Gastroesophageal sphincter (tissue), 4 donors: ENCODE measurements around the gene TATDN2. TPM values are rescaled to one million over a fixed set of nuclear protein-coding genes. Genes with fewer than 3 reads are reported as not detected.

Experiments used
- ATAC-seq: fragments of 150-250 bp; one replicate; pipeline ENCODE4 v1.9.1; 2016; ENCODE audit warnings: mild to moderate bottlenecking, moderate library complexity
- H3K27ac ChIP-seq, 4 donors: fragments of 200-600 bp; sonication (generic) in 3 of 4; 1 replicate in 3 of 4; 2 replicates in 1 of 4; pipeline ENCODE4 v1.5.1; 2016 to 2019
- H3K27me3 ChIP-seq: fragments of 200-600 bp; sonication (generic); one replicate; pipeline ENCODE4 v1.5.1; 2019
- H3K36me3 ChIP-seq, 2 donors: fragments of 200-600 bp; sonication (generic); one replicate each; pipeline ENCODE4 v1.5.1; 2019; ENCODE audit warnings: control low read depth in 1 of 2
- H3K4me1 ChIP-seq, 3 donors: fragments of 200-600 bp; sonication (generic); 1 replicate in 2 of 3; 2 replicates in 1 of 3; pipeline ENCODE4 v1.5.1; 2016 to 2019; ENCODE audit warnings: control low read depth in 2 of 3
- H3K4me3 ChIP-seq, 2 donors: fragments of 200-600 bp; sonication (generic); one replicate each; pipeline ENCODE4 v1.5.1; 2019; ENCODE audit warnings: mild to moderate bottlenecking in 1 of 2, moderate library complexity in 1 of 2
- H3K9me3 ChIP-seq, 3 donors: fragments of 200-600 bp; sonication (generic); one replicate each; pipeline ENCODE4 v1.5.1; 2017 to 2019; ENCODE audit warnings: control low read depth in 2 of 3
- CTCF ChIP-seq, 4 experiments: fragments of 200-600 bp in 2 of 4; fragments of 450-650 bp in 2 of 4; sonication (generic) in 1 of 4; IDR thresholded peaks; one replicate each; pipeline ENCODE4 v1.5.1; 2017 to 2019; ENCODE audit warnings: antibody characterized with exemption in 4 of 4, mild to moderate bottlenecking in 2 of 4, moderate library complexity in 2 of 4
- EP300 ChIP-seq: sonication (generic); formaldehyde crosslinking; IDR thresholded peaks from one replicate; pipeline ENCODE4 v1.6.1; 2017; ENCODE audit warnings: antibody characterized with exemption, mild to moderate bottlenecking
- POLR2A ChIP-seq, 2 donors: fragments of 450-650 bp; IDR thresholded peaks; one replicate each; pipeline ENCODE4 v1.6.1; 2017; ENCODE audit warnings: antibody characterized with exemption in 2 of 2, mild to moderate bottlenecking in 2 of 2, moderate library complexity in 1 of 2
- POLR2AphosphoS5 ChIP-seq: sonication (generic); formaldehyde crosslinking; IDR thresholded peaks from one replicate; pipeline ENCODE4 v1.6.1; 2017; ENCODE audit warnings: antibody characterized with exemption
- WGBS, 2 donors: methylation state at CpG; one replicate each; pipeline ENCODE4 v1.1.5; 2018; ENCODE audit warnings: low coverage in 1 of 2; 5-methylcytosine and 5-hydroxymethylcytosine counted together
- total RNA-seq, 4 donors: library from RNA; depleted of rRNA; stranded (reverse); fragments of >200 nt; gene quantifications; one replicate each; pipeline ENCODE4 v1.1.0, GENCODE V29; 2016

The TATDN2 gene
- total RNA-seq, 4 donors from 2014 or later = 10.0 to 28.4 (median 22.6) TPM

- no peak overlapping the region for H3K4me3 ChIP-seq
- WGBS, 2 donors = 83 to 92% methylated on average over 2 to 3 of the region's 3 CpGs
- no peak overlapping the region for H3K27ac ChIP-seq
- peaks cover 0 to 58% of the 10 kb centered on the region in 2 donors for H3K36me3 ChIP-seq
- H3K4me1 ChIP-seq = peaks cover 0 to 36% (median 17%) of the 10 kb centered on the region in 3 donors
- no peaks in the 10 kb centered on the region for H3K27me3 ChIP-seq
- no peak for ATAC-seq
- TF ChIP-seq POLR2A (IDR thresholded peaks at IDR 0.05) = no peak
- TF ChIP-seq POLR2AphosphoS5 = no peak
- TF ChIP-seq EP300 = no peak
- TF ChIP-seq CTCF (IDR thresholded peaks at IDR 0.05) = no peak
- no peaks in the 10 kb centered on the region for H3K9me3 ChIP-seq
These were observed 69.7 kb downstream of the TATDN2 start for GRCh38 chr3:10317961-10318350.

GRCh38 chr3:10319251-10319650, 71.0 kb downstream of the TATDN2 start:
- ATAC-seq = no peak
- H3K4me3 ChIP-seq = peak overlapping the region in 1 of 2 donors; percentile 75
- 64 to 90% methylated on average over 2 to 6 of the region's 6 CpGs for WGBS, 2 donors

GRCh38 chr3:10319804-10320203, 71.5 kb downstream of the TATDN2 start:
- WGBS, 2 donors = 0% methylated on average over 1 of the region's 3 CpGs; no CpG with 5 or more reads in 1 of the 2 donors
- TF ChIP-seq POLR2AphosphoS5 (no peak), CTCF (IDR thresholded peaks at IDR 0.05) (no peak), EP300 (no peak), POLR2A (IDR thresholded peaks at IDR 0.05) (no peak)
- no peak for ATAC-seq
- H3K4me3 ChIP-seq = peak overlapping the region; percentile 75 to 86
- peaks cover 0 to 40% of the 10 kb centered on the region in 2 donors for H3K36me3 ChIP-seq
- H3K27me3 ChIP-seq = no peaks in the 10 kb centered on the region
- peak overlapping the region in 1 of 4 donors; percentile 84 for H3K27ac ChIP-seq
- H3K4me1 ChIP-seq = peaks cover 0 to 36% (median 17%) of the 10 kb centered on the region in 3 donors
- H3K9me3 ChIP-seq = no peaks in the 10 kb centered on the region

More at GRCh38 chr3:10319251-10319650, 71.0 kb downstream of the TATDN2 start:
- H3K4me1 ChIP-seq = peaks cover 0 to 36% (median 17%) of the 10 kb centered on the region in 3 donors
- no peaks in the 10 kb centered on the region for H3K27me3 ChIP-seq
- peaks cover 0 to 45% of the 10 kb centered on the region in 2 donors for H3K36me3 ChIP-seq
- H3K27ac ChIP-seq = no peak overlapping the region
- H3K9me3 ChIP-seq = no peaks in the 10 kb centered on the region
- TF ChIP-seq CTCF (IDR thresholded peaks at IDR 0.05) (no peak), POLR2A (IDR thresholded peaks at IDR 0.05) (no peak), EP300 (no peak), POLR2AphosphoS5 (no peak)

GRCh38 chr3:10320320-10320677, 72.0 kb downstream of the TATDN2 start:
- Histone ChIP-seq H3K9me3 (no peaks in the 10 kb centered on the region), H3K4me3 (peak overlapping the region; percentile 75 to 86), H3K27ac (peak overlapping the region; percentile 64 to 89 (median 84)), H3K36me3 (peaks cover 0 to 35% of the 10 kb centered on the region in 2 donors), H3K4me1 (peaks cover 0 to 36% (median 17%) of the 10 kb centered on the region in 3 donors), H3K27me3 (no peaks in the 10 kb centered on the region)
- no peak for ATAC-seq
- 0% methylated on average over 2 of the region's 9 CpGs; no CpG with 5 or more reads in 1 of the 2 donors for WGBS, 2 donors
- TF ChIP-seq EP300 = no peak
- TF ChIP-seq POLR2AphosphoS5 = no peak
- TF ChIP-seq POLR2A (IDR thresholded peaks at IDR 0.05) = no peak
- no peak for TF ChIP-seq CTCF (IDR thresholded peaks at IDR 0.05)

GRCh38 chr3:10321630-10322351, 73.5 kb downstream of the TATDN2 start:
- Histone ChIP-seq H3K36me3 (peaks cover 0 to 20% of the 10 kb centered on the region in 2 donors), H3K27me3 (peaks cover 6% of the 10 kb centered on the region), H3K9me3 (no peaks in the 10 kb centered on the region), H3K27ac (peak overlapping the region in 3 of 4 donors; percentile 83 to 89 (median 84)), H3K4me3 (peak overlapping the region; percentile 75 to 86), H3K4me1 (peaks cover 0 to 36% (median 17%) of the 10 kb centered on the region in 3 donors)
- TF ChIP-seq CTCF (IDR thresholded peaks at IDR 0.05) = no peak
- no peak for TF ChIP-seq EP300
- TF ChIP-seq POLR2A (IDR thresholded peaks at IDR 0.05) = no peak
- TF ChIP-seq POLR2AphosphoS5 = no peak
- ATAC-seq = no peak
- 80 to 87% methylated on average over 2 to 3 of the region's 8 CpGs for WGBS, 2 donors
